Inferior parietal cortex (tissue), 1 donor: ENCODE results near the gene RELL1.

Experiments used
- DNase-seq: peaks from one replicate; pipeline ENCODE4 v3.0.0-alpha.2; 2016; ENCODE audit errors: extremely low spot score

RELL1 gene, protein sequence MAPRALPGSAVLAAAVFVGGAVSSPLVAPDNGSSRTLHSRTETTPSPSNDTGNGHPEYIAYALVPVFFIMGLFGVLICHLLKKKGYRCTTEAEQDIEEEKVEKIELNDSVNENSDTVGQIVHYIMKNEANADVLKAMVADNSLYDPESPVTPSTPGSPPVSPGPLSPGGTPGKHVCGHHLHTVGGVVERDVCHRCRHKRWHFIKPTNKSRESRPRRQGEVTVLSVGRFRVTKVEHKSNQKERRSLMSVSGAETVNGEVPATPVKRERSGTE

DNA sequence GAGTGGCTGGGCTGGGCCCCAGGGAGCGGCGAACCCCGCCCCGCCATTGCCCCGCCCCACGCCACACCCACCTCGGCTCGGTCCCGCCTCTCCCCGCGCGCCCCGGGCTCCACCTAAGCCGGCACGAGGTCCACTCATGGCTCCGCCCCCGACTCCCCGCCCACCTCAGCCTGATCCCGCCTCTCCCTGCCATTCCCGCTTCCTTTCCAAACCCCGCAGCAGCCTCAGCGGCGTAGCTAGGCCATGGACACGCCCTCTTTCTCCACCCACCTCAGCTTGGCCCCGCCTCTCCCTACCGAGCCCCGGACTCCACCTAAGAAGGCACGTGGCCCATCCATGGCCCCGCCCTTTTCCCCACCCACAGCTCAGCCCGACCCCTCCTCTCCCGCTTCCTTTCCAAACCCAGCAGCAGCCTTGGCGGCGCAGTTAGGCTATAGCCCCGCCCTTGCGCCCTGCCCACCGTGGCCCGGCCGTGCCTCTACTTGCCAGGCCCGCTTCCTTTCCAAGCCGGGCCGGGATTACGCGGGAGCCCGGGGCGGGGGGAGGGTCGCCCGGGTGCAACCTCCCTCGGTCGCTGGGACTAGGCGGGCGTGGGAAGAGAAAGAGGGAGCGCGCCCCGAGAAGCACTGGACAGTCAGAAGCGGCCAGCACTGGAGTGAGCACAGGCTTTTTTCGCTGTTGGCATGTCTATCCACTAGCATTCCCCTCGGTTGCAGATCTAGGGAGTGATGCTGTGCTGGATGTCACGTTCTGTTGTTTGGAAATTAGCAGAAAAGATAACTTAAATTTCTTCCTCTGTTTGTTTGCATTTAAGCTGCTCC lies at the start of gene RELL1:
Gene RELL1 (minus strand): TSS at position 4 of the 821 bp plus-strand sequence. CDS start 89 bp downstream, outside the sequence.
- peak; percentile 97 for DNase-seq

DNA sequence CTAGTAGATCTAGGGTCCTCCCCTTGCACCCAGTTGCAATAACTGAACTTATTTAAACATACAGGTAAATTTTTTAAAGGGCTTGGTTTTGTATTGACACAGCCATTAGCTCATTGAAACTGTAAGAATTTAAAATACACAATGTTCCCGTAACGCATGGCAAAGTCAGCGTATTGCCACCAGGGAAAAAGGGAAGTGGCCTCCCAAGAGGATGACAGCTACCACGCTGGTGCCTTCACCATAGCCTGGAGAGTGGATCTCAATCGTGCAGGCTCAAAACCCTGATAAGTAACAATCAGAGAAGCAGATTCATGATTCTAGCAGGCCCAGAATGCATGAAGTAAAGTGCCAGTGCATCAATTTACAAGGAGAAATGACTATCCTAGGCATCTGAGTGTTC lies 49.4 kb upstream of the RELL1 start:
- DNase-seq = no peak

DNA sequence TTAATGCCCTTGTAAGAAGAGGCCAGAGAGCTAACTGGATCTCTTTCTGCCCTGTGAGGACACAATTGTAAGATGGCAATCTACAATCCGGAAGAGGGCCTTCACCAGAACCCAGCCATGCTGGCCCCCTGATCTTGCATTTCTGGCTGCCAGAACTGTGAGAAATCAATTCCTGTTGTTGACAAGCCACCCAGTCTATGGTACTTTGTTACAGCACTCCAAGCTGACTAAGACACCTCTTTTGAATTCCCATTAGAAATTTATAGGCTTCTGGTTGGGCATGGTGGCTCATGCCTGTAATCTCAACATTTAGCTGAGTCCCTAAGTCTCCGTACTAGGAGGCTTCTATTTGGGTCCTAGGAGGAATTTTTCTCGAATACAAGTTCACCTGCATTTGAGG lies 48.8 kb upstream of the RELL1 start:
- DNase-seq = no peak

DNA sequence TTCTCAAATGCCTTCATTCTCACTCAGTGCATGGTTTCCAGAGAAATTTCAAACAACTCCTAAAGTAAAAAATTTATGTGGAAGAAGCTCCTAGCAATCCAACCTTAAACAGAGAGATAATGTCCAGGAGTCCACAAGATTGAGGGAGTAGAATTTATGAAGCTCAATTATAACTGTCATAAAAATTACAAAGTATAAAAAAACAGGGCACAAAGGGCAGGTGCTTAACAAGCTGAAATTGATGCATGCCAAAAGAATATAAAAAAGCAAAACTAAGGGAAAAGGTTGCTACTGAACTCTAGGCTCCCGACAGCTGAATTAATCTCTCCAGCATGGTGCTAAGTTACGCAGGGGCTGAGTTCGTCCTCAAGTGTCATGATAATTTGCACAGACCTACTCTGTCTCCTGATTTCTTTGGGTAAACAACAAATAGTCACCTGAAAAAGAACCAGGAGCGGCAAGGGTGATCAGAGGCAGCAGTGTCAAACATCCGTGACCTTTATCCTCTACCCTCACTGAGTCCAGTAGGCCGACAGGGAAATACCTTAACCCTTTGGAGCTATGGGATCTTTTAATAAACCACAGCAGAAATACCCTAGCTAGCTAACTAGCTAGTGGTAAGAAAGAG lies 47.2 kb upstream of the RELL1 start:
- DNase-seq = no peak

DNA sequence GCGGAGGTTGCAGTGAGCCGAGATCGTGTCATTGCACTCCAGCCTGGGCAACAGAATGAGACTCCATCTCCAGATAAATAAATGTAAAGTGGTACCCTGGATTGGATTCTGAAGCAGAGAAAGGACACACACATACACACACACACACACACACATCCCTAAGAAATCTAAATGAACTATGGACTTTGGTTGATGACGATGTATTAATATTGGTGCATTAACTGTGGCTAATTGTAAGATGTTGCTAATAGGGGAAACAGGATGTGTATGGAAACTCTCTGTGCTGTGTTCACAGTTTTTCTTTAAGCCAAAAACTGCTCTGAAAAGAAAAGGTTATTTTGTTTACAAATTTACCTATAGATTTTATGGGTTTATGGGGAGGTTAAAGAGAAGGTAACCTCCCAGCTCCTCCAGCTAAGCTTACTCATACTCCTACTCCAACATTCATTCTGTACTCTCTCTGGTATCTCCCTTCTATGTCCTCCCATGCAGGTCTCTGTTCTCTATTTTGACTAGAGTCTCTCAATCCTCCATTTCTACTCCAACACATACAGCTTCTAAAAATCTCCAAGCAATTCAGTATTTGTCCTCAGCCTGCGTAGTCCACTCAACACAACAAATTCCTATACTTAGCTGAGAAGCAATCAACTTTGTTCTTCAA lies 46.5 kb upstream of the RELL1 start:
- no peak for DNase-seq

DNA sequence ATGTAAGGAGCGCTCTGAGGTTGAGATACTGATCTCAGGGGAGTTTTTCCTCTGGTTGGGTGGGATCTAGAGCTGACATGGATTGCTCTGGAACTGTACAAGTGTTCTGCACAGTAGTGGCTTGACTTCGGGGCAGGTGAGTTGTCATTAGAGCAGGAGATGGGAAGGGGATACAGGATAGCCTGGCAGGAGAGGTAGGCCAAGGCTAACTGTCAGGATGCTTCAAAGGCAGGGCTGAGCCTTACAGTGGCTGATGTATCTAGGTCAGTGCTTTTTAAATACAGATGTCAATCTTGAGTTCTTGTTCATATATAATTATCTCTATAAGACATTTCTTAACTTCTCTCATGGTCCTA lies 43.5 kb upstream of the RELL1 start:
- DNase-seq = no peak

DNA sequence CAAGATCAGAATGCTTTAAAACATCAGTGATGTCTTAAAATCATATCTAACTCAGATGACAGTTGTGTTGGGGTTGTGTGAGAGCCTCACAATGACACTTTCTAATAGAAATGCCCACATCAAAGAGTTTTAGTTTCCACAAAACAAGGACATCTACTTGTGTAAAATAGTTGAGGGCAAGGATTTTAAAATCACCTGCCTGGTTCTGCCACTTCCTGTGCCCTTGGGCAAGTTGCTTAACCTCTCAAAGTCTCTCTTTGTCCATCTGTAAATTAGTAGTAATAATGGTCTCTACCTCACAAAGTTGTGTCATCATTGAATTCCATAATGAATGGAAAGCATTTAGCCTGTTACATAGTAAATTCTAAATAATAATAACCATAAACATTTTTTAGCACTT lies 41.9 kb upstream of the RELL1 start:
- DNase-seq = no peak

DNA sequence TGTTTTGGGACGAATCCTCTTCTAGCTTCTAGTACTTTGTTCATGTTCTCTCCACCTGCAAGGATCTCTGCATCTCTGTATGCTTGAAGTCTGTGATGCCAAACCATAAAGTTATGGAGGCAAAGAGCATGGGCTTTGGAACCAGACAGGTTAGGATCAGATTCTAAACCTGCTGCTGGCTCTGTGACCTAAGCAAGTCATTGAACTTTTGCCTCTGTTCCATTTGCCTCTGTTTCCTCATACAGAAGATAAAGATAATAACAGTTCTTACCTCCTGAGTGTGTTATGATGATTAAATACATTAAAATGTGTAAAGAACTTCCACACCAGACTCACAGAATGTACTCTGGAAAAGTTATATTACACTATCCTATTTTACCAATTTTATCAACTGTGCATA lies 41.5 kb upstream of the RELL1 start:
- no peak for DNase-seq

DNA sequence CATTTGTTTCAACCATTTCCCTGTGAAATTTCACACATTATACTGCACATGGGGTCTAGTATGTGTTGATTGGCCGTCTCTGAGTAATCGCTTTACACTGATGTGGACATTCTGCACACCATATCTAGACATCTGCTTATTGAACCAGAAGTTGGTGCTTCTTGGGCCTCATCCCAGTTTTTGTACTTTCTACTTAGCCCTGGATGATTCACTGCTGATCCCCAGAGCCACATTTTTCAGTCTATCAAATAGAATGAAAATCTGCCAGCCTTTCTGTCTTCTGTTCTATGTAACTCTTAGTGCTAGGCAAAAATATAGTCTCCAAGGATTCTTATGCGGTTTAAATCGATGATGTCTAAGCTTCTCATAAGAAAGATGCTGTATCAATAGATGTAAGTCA lies 40.5 kb upstream of the RELL1 start:
- no peak for DNase-seq

DNA sequence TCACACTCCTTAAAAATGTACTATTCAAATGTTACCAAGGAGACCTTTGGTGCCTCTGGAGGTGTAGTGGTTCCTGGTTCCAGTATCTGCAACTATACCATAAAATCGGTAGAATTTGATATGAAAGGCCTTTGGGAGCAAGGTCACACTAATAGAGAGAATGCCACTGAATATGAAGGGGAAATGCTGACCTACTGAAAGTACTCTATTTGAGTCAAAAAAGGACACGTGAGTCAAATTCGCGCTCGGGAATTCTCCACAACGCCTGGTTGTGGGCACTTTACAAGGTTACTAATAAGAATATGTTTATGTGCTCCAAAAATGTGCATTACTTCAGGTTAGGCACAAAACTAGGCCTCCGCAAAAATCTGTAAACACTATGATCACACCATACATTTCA lies 39.5 kb upstream of the RELL1 start:
- no peak for DNase-seq

DNA sequence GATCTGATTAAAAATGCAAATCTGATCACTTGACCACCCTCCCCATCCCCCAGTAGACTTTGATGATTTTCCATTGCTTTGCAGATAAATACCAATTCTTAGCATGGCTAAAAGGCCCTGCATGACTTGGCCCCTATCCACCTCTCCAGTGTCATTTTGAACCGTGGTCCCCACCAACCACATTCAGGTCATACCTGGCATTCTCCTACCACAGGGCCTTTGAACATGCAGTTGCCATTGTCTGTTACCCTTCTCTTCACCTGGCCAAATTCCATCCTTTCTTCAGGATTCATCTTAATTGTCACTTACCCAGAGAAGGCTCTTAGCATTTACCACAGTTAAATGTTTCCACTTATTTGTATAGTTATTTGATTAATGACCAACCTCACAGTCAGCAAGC lies 36.9 kb upstream of the RELL1 start:
- DNase-seq = no peak

DNA sequence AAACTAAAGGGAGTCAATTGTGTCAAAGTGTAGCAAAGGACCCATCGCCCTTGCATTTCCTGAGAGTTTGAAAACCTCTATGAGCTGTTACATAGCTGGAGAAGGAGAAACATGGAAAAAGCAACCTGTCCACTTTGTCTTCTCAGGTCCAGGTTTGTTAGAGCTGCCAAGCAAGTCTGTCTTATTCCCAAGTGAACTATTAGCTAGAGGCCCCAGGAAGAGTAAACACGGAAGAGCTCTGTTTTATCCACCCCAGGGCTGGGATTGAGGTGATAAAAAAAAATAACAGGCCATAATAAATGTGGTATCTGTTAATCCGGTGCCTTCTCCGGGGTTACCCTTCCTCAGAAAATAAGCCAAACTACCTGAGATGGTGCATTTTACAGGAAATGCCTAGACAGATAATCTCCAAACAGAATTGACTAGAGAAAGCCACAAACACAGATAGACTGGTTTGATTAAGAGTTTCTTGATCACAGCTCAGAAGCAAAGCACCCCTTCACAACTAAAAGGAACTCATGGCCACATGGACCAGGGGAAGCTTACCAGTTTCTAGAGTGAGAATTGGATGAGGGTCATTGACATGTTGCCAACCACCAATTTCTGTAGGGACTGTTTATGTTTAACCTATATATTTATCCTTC lies 35.9 kb upstream of the RELL1 start:
- DNase-seq = no peak

DNA sequence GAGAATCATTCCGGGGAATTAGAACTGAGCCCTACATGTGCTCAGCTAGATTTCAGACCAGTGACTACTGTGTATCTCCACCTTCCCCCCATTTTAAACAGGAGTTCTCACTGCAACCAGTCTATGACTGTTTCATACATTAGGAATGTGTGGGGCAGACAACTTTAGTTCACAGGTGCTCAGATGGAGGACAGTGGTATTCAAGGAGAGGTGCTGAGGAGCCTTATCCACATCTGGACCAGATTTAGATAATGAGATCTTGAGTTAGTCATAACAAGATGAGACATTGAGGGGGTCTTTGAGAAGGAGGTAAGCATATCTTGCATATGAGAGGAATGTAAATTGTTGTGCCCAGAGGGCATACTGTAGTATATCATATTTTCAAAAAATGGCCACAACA lies 32.8 kb upstream of the RELL1 start:
- DNase-seq = no peak

DNA sequence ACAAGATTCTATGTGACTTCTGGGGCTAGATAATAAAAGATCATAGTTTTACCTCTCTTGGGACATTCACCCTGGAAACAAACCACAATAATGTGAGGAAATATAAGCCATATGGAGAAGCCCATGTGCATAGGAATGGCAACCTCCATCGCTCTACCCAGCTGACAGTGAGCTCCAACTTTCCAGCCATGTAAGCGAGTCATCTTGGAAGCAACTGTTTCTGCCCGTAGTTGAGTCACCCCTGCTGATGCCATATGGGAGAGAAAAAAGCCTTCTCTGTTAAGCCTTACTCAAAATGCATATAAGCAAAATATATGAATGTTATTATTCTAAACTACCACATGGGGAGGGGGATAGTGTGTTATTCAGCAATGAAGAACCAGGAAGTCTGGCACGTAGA lies 31.4 kb upstream of the RELL1 start:
- DNase-seq = no peak

DNA sequence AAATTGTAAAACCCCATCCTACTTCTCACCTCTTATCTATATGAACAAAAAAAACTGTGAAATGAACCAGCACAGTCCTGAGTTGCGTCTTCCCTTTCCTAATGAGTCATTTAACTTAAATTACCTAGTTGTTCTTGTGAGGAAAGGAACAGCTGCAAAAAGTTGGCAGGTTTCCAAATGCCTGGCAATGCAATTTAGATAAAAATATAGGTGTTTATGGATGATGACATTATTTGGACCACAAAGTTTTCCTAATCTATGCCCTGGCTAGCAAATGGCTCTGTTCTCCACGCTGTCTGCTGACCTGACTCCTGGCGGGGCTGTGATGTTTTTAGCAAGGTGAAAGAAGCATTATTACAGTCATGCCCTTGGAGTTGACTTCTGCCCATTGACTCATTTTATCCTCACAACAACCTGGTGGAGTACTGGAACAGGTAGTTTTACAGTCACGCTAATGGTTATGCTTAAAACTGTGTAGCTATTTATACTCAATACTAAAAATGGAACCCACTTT lies 29.8 kb upstream of the RELL1 start:
- DNase-seq = no peak

DNA sequence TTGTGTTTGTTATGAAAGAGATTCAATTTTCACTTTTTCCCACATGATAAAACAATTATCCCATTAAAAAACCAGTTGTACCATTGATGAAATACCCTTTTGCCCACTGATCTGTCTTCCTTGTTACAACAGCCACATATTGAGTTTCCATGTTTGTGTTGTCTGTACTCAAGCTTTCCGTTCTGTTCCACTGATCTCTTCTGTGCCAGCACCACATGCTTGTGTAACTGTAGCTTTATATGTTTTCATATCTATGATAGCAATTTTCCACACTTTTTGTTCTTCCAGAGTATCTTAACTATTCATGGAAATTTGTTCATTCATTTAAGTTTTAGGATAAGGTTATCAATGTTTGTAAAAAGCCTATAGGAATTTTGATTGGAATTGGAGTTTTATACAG lies 24.3 kb upstream of the RELL1 start:
- DNase-seq = no peak

DNA sequence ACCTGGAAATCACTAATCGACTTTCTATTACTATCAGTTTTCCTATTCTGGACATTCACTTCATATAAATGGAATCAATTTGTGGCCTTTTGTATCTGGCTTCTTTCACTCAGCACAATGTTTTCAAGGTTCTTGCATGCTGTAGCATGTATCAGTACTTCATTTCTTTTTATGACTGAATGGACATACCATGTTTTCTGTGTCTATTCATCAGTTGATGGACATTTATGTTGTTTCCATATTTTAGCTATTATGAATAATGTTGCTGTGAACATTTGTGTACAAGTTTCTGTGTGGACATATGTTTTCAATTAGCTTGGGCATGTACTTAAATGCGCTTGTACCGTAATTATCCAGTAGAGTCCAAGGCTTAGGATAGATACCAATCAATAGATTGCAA lies 19.9 kb upstream of the RELL1 start:
- DNase-seq = no peak

DNA sequence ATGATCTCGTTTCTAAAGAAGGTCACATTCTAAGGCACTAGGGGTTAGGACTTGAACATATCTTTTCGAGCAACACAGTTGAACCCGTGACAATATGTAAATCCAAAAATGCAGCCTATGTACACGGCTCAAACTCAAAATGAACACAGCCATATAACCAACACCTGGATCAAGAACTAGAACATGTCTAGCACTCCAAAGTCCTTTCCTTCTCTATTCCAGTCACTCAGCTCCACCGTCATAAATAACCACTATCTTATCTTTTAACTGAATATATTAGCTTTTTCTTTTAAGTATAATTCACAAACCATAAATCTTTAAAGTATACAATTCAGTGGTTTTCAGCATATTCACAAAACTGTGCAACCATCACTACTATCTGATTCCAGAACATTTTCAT lies 19.4 kb upstream of the RELL1 start:
- DNase-seq = no peak

DNA sequence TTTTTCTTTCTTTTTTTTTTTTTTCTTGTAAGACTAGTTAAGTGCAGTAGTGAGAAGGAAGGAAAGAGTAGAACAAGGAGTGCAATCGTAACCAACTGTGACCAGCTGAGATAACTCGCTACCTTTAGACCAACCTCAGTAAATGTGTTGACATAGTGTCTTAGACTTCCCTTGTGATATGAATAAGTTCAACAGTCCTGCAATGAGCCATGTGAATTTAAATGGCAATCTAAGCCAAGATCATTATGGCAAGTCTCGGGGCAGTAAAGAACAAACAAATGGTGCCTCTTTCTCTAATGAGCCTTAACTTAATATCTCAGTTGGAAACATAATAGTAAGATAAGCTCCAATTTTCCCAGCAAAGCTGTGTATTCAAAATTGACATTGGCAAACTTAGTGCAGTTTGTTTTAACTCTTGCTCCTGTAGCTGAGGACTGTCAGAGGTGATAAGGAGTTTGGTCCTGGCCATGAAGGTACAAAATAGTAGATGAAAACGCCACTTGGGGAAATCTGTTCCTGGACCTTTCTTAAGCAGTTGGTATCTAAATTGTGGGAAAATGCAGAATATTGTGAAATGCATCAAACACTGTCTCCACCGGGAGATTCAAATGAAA lies 13.8 kb upstream of the RELL1 start:
- no peak for DNase-seq

DNA sequence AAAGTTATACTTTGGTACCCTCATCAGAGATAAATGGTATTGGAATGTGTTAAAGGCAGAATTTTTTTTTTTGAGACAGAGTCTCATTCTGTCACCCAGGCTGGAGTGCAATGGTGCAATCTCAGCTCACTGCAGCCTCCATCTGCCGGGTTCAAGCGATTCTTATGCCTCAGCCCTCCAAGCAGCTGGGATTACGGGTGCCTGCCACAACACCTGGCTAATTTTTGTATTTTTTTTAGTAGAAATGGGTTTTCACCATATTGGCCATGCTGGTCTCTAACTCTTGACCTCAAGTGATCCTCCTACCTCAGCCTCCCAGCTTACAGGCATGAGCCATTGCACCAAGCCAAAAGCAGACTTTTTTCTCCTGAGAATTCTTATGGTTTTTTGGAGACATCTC lies 11.4 kb upstream of the RELL1 start:
- DNase-seq = no peak

DNA sequence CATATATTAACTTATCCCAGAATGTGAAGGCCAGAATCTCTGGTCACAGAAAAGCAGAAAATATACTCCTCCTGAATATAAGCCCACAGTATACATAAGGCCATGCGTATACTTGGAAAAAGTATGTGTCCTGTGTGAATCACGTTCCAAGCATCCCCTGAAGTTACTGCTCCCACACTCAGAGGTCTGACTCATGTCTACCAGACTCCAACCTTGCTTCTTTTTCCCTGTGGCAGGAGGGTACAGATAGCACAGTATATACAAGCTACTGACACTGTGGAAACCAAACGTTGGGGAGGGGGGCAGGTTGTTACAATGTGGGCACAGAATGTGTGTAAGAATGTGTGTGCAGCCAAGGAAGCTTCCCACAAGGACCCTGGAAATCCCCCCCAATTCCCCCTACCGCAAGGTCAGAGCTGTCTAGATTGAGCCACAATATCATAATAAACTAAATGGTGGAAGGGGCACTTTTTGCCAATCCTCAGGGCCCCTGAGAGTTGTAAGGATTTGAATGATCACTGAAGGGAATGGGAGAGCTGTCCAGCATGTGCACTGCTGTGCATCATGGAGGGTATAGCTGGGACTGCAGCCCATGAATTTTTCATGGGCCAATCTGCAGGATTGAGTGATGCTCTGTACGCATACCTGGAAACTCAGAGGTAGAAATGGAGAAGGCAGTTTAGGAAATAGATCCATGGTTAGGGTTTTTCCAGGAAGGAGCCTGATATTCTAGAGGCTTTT lies 7.4 kb upstream of the RELL1 start:
- DNase-seq = no peak
